Dermis blood vessel endothelial cell (primary cell): ENCODE data around the gene KDM4B. TPM values are rescaled to one million over a fixed set of nuclear protein-coding genes. Genes with fewer than 3 reads are reported as not detected.
"Not testable (repeated sequence)": the region's sequence is repeated elsewhere in the genome, so short reads cannot be mapped to it uniquely, and the experiment has no call there.

Experiments used
- DNase-seq: peaks from one replicate; pipeline ENCODE4 v3.0.0; 2010
- total RNA-seq: library from RNA; depleted of rRNA; stranded (reverse); fragments of >200 nt; gene quantifications from 2 replicates; pipeline ENCODE4 v1.2.3, GENCODE V29; 2014

KDM4B gene
- total RNA-seq, 1 donor from 2014 or later, result 13.4 TPM

- DNase-seq, result no peak
Observed at GRCh38 chr19:5186293-5187050, 217.6 kb downstream of the KDM4B start.

GRCh38 chr19:5188548-5189317 lies 219.8 kb downstream of the KDM4B start:
- DNase-seq, result no peak

- DNase-seq, result no peak
Observed at GRCh38 chr19:5189318-5189607, 220.3 kb downstream of the KDM4B start.

DNA sequence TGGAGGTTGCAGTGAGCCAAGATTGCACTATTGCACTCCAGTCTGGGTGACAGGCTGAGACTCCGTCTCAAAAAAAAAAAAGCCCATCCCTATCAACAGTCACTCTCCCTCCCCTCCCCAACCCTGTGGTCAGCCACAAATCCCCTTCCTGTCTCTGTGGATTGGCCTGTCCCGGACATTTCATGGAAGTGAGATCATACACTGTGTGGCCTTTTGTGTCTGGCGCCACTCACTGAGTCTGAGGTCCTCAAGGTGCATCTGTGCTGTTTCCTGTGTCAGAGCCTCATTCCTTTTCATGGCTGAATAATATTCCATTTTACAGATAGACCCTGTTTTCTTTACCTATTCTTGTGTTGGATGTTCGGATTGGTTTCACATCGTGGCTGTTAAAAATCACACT lies 222.2 kb downstream of the KDM4B start:
- DNase-seq, result no peak

GRCh38 chr19:5192568-5192967 lies 223.7 kb downstream of the KDM4B start:
- no peak for DNase-seq

DNA sequence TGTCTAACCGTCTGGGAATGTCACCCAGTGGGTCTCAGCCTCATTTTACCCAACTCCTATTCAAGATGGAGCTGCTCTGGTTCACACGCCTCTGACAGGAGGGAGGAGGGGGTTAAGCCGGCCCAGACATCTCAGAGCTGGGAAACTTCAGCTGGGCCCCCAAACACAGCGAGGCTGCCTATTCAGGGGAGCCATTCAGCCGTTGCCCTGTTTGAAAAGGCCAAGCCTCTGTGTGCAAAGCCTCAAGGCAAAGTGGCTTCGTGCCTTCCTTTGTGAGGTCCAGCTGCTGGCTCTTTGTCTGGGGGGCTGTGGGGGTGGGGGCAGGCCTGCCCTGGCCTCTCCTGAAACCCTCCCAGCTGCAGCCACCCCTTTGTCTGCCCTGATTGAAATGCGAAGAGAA lies 224.3 kb downstream of the KDM4B start:
- DNase-seq, result no peak

DNA sequence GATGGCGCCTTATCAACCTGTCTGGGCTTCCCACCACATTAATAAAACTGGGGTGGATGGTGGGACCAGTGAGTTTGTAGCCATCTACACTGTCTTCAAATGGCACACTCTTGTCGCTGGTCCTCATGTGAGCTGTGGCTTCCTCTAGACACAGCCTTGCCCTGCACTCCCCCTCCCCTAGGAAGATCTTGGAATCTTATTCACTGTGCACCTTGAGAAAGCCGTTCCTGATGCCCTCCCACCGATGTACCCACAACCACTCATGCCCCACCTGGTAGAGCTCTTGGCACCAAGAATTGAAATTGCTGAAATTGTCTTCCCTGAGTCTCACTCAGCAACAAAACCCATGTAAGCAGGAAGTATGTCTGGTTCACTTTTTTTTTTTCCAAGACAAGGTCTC lies 225.7 kb downstream of the KDM4B start:
- DNase-seq, result no peak

- DNase-seq, result not testable (repeated sequence)
Observed at GRCh38 chr19:5195587-5195986, 226.7 kb downstream of the KDM4B start.

DNA sequence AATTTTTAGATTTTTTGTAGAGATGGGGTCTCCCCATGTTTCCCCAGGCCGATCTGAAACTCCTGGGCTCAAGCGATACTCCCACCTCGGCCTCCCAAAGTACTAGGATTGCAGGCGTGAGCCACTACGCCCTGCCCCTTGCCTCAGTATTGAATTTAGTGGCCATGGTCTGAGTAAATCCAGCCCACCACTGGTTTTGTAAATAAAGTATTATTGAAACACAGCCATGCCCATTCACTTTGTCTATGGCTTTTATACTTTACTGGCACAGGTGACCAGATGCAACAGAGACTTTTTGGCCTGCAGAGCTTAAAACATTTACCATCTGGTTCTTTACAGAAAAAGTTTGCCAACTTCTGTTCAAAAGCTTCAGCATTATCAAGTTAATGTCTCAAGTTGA lies 227.9 kb downstream of the KDM4B start:
- no peak for DNase-seq

DNA sequence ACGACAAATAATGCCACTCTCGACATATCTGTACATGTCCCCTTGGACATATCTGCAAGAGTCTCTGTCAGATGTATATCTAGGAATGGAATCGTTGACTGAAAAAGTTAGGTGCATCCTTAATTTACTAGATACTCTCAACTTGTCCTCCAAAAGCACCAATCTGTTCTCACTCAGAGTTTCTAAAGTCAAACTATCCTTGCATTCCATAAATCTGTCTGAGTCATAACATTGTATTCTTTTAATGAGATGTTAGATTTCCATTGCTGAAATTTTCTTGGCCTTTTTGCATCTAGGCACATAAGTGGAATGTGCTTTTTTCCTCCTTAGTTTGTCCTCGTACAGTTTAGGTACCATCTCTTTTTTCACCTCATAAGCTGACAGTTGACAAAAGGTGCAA lies 231.9 kb downstream of the KDM4B start:
- no peak for DNase-seq

GRCh38 chr19:5202553-5202952 lies 233.6 kb downstream of the KDM4B start:
- DNase-seq, result no peak

Other genes starting within 250 kb of the KDM4B start
- 42.9 and 64.4 TPM in 2 replicates for gene DPP9, start 245.3 kb upstream of the KDM4B start, total RNA-seq
- gene FEM1A, start 177.4 kb upstream of the KDM4B start, total RNA-seq, result 18.4 and 18.7 TPM in 2 replicates
- gene TICAM1, start 137.4 kb upstream of the KDM4B start, total RNA-seq, result 4.9 and 7.7 TPM in 2 replicates
- 111 and 167 TPM in 2 replicates for gene PLIN3, start 101.4 kb upstream of the KDM4B start, total RNA-seq
- gene ARRDC5, start 66.2 kb upstream of the KDM4B start, total RNA-seq, result not detected in 2 replicates
- 22.0 and 55.7 TPM in 2 replicates for gene UHRF1, start 59.6 kb upstream of the KDM4B start, total RNA-seq